Measurements from ENCODE around the gene MAOA. TPM values are rescaled to one million over a fixed set of nuclear protein-coding genes. Genes with fewer than 3 reads are reported as not detected.

Gene MAOA
- total and polyA plus RNA-seq, 2 donors (not counting 1 experiment from before 2014, with no cell fraction given) = 0.05 TPM; not detected in 1

DNA sequence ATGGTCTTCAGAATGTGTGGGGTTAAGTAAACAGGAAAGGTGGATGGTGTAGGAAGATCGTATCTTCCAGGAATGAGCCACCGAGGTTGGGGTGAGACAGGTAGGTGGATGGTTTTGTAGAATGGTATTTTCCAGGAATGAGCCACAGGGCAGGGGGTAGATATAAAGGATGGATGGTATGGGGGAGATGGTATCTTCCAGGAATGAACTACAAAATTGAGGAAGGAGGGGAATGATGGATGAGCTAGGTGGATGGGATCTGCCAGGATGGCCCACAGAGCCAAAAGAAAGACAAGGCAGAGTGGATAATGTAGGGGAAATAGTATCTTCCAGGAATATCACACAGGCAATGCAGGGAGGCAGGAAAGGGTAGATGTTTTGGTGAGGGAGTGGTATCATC lies 60.0 kb downstream of the MAOA start:
- no peaks in the 10 kb centered on the region for H4K20me1 ChIP-seq (ENCODE audit: control insufficient read depth, insufficient read depth, low read length, poor library complexity, severe bottlenecking)
- ATAC-seq (ENCODE audit: low read depth) = no peak
- H3K79me2 ChIP-seq (ENCODE audit: control insufficient read depth, insufficient read depth, low read length) = no peaks in the 10 kb centered on the region
- no peak overlapping the region for H3K4me3 ChIP-seq (ENCODE audit: control extremely low read depth in 1 of 5, extremely low read depth in 1 of 5, insufficient read depth in 1 of 5, low read depth in 2 of 5, low read length in 4 of 5)
- DNase-seq = no peak
- 100% methylated on average over 1 of the region's 2 CpGs for WGBS (ENCODE audit: insufficient coverage)
- H3K36me3 ChIP-seq (replicated peaks in 1 of 2; ENCODE audit: control extremely low read depth in 1 of 2, control insufficient read depth in 1 of 2, extremely low read depth in 1 of 2, insufficient read depth in 2 of 2, low read length in 1 of 2) = no peaks in the 10 kb centered on the region
- ChIA-PET CTCF (no interaction called here), POLR2A (no interaction called here)
- no peak overlapping the region for H2AFZ ChIP-seq (ENCODE audit: insufficient read depth, low read depth, low read length, poor library complexity, severe bottlenecking)
- Mint-ChIP-seq H3K27ac (no peak overlapping the region), H3K9me3 (ENCODE audit: insufficient read depth) (no peaks in the 10 kb centered on the region), H3K4me3 (no peak overlapping the region), H3K4me1 (no peaks in the 10 kb centered on the region), H3K27me3 (no peaks in the 10 kb centered on the region)
- no peak overlapping the region for H3K27ac ChIP-seq (ENCODE audit: low read length in 2 of 2)
- peaks cover 0 to 4% (median 2%) of the 10 kb centered on the region in 4 experiments for H3K27me3 ChIP-seq (replicated peaks in 1 of 4; ENCODE audit: control extremely low read depth in 1 of 4, control insufficient read depth in 3 of 4, insufficient read depth in 4 of 4, low read length in 3 of 4)
- no peak overlapping the region for H3K9ac ChIP-seq (ENCODE audit: low read length)
- H3K4me2 ChIP-seq (replicated peaks; ENCODE audit: low read depth, low read length, poor library complexity, severe bottlenecking) = no peak overlapping the region
- no peak for TF ChIP-seq EZH2 (IDR thresholded peaks at IDR 0.05; ENCODE audit: borderline replicate concordance, insufficient read depth, low read depth, low read length, poor library complexity, severe bottlenecking)
- TF ChIP-seq, protein P1, sequence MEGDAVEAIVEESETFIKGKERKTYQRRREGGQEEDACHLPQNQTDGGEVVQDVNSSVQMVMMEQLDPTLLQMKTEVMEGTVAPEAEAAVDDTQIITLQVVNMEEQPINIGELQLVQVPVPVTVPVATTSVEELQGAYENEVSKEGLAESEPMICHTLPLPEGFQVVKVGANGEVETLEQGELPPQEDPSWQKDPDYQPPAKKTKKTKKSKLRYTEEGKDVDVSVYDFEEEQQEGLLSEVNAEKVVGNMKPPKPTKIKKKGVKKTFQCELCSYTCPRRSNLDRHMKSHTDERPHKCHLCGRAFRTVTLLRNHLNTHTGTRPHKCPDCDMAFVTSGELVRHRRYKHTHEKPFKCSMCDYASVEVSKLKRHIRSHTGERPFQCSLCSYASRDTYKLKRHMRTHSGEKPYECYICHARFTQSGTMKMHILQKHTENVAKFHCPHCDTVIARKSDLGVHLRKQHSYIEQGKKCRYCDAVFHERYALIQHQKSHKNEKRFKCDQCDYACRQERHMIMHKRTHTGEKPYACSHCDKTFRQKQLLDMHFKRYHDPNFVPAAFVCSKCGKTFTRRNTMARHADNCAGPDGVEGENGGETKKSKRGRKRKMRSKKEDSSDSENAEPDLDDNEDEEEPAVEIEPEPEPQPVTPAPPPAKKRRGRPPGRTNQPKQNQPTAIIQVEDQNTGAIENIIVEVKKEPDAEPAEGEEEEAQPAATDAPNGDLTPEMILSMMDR (IDR thresholded peaks at IDR 0.05) = no peak
- H3K4me1 ChIP-seq (ENCODE audit: control insufficient read depth in 2 of 2, insufficient read depth in 2 of 2, low read length in 2 of 2) = no peaks in the 10 kb centered on the region
- H3K9me3 ChIP-seq (ENCODE audit: control extremely low read depth in 1 of 3, control insufficient read depth in 2 of 3, insufficient read depth in 1 of 3, low read length in 2 of 3) = no peaks in the 10 kb centered on the region
- intact Hi-C loops (cut with micrococcal nuclease) = no loop called here

DNA sequence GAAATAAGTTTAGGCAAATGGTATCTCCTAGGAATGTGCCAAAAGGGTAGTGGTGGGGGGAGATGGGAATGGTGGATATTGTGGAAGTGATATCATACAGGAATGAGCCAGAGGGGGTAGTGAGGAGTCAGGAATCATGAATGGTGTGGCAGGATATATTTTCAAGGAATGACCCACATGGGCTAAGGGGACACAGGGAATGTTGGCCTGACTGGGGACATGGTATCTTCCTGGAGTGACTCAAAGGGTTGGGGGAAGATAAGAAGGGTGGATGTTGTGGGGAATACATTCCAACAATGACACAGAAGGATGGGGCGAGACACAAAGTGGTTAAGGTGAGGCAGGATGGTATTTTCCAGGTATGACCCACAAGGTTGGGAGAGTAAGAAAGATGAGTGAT lies 60.6 kb downstream of the MAOA start:
- Histone ChIP-seq H3K4me2 (replicated peaks; ENCODE audit: low read depth, low read length, poor library complexity, severe bottlenecking) (no peak overlapping the region), H3K9ac (ENCODE audit: low read length) (no peak overlapping the region), H3K4me3 (ENCODE audit: control extremely low read depth in 1 of 5, extremely low read depth in 1 of 5, insufficient read depth in 1 of 5, low read depth in 2 of 5, low read length in 4 of 5) (no peak overlapping the region), H2AFZ (ENCODE audit: insufficient read depth, low read depth, low read length, poor library complexity, severe bottlenecking) (no peak overlapping the region), H4K20me1 (ENCODE audit: control insufficient read depth, insufficient read depth, low read length, poor library complexity, severe bottlenecking) (no peaks in the 10 kb centered on the region), H3K79me2 (ENCODE audit: control insufficient read depth, insufficient read depth, low read length) (no peaks in the 10 kb centered on the region), H3K36me3 (replicated peaks in 1 of 2; ENCODE audit: control extremely low read depth in 1 of 2, control insufficient read depth in 1 of 2, extremely low read depth in 1 of 2, insufficient read depth in 2 of 2, low read length in 1 of 2) (no peaks in the 10 kb centered on the region), H3K9me3 (ENCODE audit: control extremely low read depth in 1 of 3, control insufficient read depth in 2 of 3, insufficient read depth in 1 of 3, low read length in 2 of 3) (no peaks in the 10 kb centered on the region), H3K27me3 (replicated peaks in 1 of 4; ENCODE audit: control extremely low read depth in 1 of 4, control insufficient read depth in 3 of 4, insufficient read depth in 4 of 4, low read length in 3 of 4) (peaks cover 0 to 4% (median 2%) of the 10 kb centered on the region in 4 experiments), H3K4me1 (ENCODE audit: control insufficient read depth in 2 of 2, insufficient read depth in 2 of 2, low read length in 2 of 2) (no peaks in the 10 kb centered on the region), H3K27ac (ENCODE audit: low read length in 2 of 2) (no peak overlapping the region)
- intact Hi-C loops (cut with micrococcal nuclease) = no loop called here
- POLR2A ChIA-PET = no interaction called here
- 88% methylated on average over 1 of the region's 1 CpG for WGBS (ENCODE audit: insufficient coverage)
- ATAC-seq (ENCODE audit: low read depth) (no peak), DNase-seq (no peak)
- no peak overlapping the region for H3K4me3 Mint-ChIP-seq
- H3K9me3 Mint-ChIP-seq (ENCODE audit: insufficient read depth) = no peaks in the 10 kb centered on the region
- no peak overlapping the region for H3K27ac Mint-ChIP-seq
- H3K4me1 Mint-ChIP-seq = no peaks in the 10 kb centered on the region
- H3K27me3 Mint-ChIP-seq = no peaks in the 10 kb centered on the region
- TF ChIP-seq EZH2 (IDR thresholded peaks at IDR 0.05; ENCODE audit: borderline replicate concordance, insufficient read depth, low read depth, low read length, poor library complexity, severe bottlenecking) = no peak
- TF ChIP-seq, protein P1 (IDR thresholded peaks at IDR 0.05) = no peak
- CTCF ChIA-PET = no interaction called here
